BLaER1 (cell line): ENCODE measurements around the gene ZNF283.
A peak's percentile ranks its signal among the peaks of the same experiment; 100 is the strongest.
"Not testable (repeated sequence)": the region's sequence is repeated elsewhere in the genome, so short reads cannot be mapped to it uniquely, and the experiment has no call there.

Source experiments
- H3K27ac ChIP-seq: shearing (Covaris generic); formaldehyde crosslinking; 2 replicates; pipeline ENCODE4 v1.8.1; 2022
- H3K27me3 ChIP-seq: shearing (Covaris generic); formaldehyde crosslinking; 2 replicates; pipeline ENCODE4 v1.8.1; 2022
- H3K36me3 ChIP-seq: shearing (Covaris generic); formaldehyde crosslinking; 2 replicates; pipeline ENCODE4 v1.8.1; 2022
- H3K4me1 ChIP-seq: shearing (Covaris generic); formaldehyde crosslinking; 2 replicates; pipeline ENCODE4 v1.8.1; 2022
- H3K4me2 ChIP-seq: shearing (Covaris generic); formaldehyde crosslinking; 2 replicates; pipeline ENCODE4 v1.8.1; 2022
- H3K4me3 ChIP-seq: shearing (Covaris generic); formaldehyde crosslinking; 2 replicates; pipeline ENCODE4 v1.8.1; 2022
- H3K9ac ChIP-seq: shearing (Covaris generic); formaldehyde crosslinking; 2 replicates; pipeline ENCODE4 v1.8.1; 2022
- H3K9me3 ChIP-seq: shearing (Covaris generic); formaldehyde crosslinking; 2 replicates; pipeline ENCODE4 v1.8.1; 2022
- H4K20me1 ChIP-seq: shearing (Covaris generic); formaldehyde crosslinking; 2 replicates; pipeline ENCODE4 v1.8.1; 2022
- Cebpa-rat ChIP-seq: shearing (Covaris generic); IDR thresholded peaks from 2 replicates; pipeline ENCODE4 v1.8.1; 2022

ZNF283 gene

GRCh38 chr19:43814663-43815352, 12.3 kb upstream of the ZNF283 start:
- Histone ChIP-seq H3K36me3 (no peaks in the 10 kb centered on the region), H3K9ac (no peak overlapping the region), H4K20me1 (no peaks in the 10 kb centered on the region), H3K27me3 (no peaks in the 10 kb centered on the region), H3K4me1 (no peaks in the 10 kb centered on the region), H3K9me3 (no peaks in the 10 kb centered on the region), H3K4me3 (no peak overlapping the region), H3K4me2 (no peak overlapping the region), H3K27ac (no peak overlapping the region)
- TF ChIP-seq Cebpa-rat = no peak

- not testable (repeated sequence) for H3K27ac ChIP-seq, H3K4me2 ChIP-seq, H4K20me1 ChIP-seq, H3K4me3 ChIP-seq, H3K9me3 ChIP-seq, H3K4me1 ChIP-seq, H3K9ac ChIP-seq, H3K36me3 ChIP-seq, H3K27me3 ChIP-seq
Observed at GRCh38 chr19:43817454-43817853, 9.7 kb upstream of the ZNF283 start.

GRCh38 chr19:43818500-43818899, 8.6 kb upstream of the ZNF283 start:
- Histone ChIP-seq H3K4me2 (no peak overlapping the region), H4K20me1 (no peaks in the 10 kb centered on the region), H3K4me1 (no peaks in the 10 kb centered on the region), H3K4me3 (no peak overlapping the region), H3K36me3 (no peaks in the 10 kb centered on the region), H3K9ac (no peak overlapping the region), H3K9me3 (peaks cover 7% of the 10 kb centered on the region), H3K27me3 (no peaks in the 10 kb centered on the region), H3K27ac (no peak overlapping the region)
- TF ChIP-seq Cebpa-rat = no peak

GRCh38 chr19:43820098-43820883, 6.8 kb upstream of the ZNF283 start:
- Histone ChIP-seq H3K4me3 (no peak overlapping the region), H4K20me1 (no peaks in the 10 kb centered on the region), H3K9me3 (peaks cover 7% of the 10 kb centered on the region), H3K27ac (no peak overlapping the region), H3K9ac (no peak overlapping the region), H3K4me2 (no peak overlapping the region), H3K4me1 (no peaks in the 10 kb centered on the region), H3K36me3 (no peaks in the 10 kb centered on the region), H3K27me3 (no peaks in the 10 kb centered on the region)
- no peak for TF ChIP-seq Cebpa-rat

- Histone ChIP-seq H3K4me1 (no peaks in the 10 kb centered on the region), H3K27me3 (no peaks in the 10 kb centered on the region), H3K4me3 (no peak overlapping the region), H3K4me2 (no peak overlapping the region), H3K27ac (no peak overlapping the region), H3K9ac (no peak overlapping the region), H3K9me3 (peaks cover 7% of the 10 kb centered on the region), H3K36me3 (no peaks in the 10 kb centered on the region), H4K20me1 (no peaks in the 10 kb centered on the region)
- no peak for TF ChIP-seq Cebpa-rat
Observed at GRCh38 chr19:43820884-43821215, 6.3 kb upstream of the ZNF283 start.

- not testable (repeated sequence) for H3K36me3 ChIP-seq, H3K4me1 ChIP-seq, H3K9ac ChIP-seq, H3K4me3 ChIP-seq, H3K27ac ChIP-seq, H3K27me3 ChIP-seq, H4K20me1 ChIP-seq, H3K4me2 ChIP-seq
- H3K9me3 ChIP-seq = peaks cover 11% of the 10 kb centered on the region
Observed at GRCh38 chr19:43823856-43824255, 3.3 kb upstream of the ZNF283 start.

- H3K9ac ChIP-seq, H3K4me2 ChIP-seq, H3K4me1 ChIP-seq, H3K4me3 ChIP-seq, H4K20me1 ChIP-seq, H3K27ac ChIP-seq, H3K27me3 ChIP-seq: not testable (repeated sequence)
- Histone ChIP-seq H3K9me3 (peaks cover 12% of the 10 kb centered on the region), H3K36me3 (peaks cover 10% of the 10 kb centered on the region; the same call in 1 of the 2 replicates)
Observed at GRCh38 chr19:43824572-43824971, 2.5 kb upstream of the ZNF283 start.

GRCh38 chr19:43839139-43839538, 12.0 kb downstream of the ZNF283 start:
- Histone ChIP-seq H3K4me1 (no peaks in the 10 kb centered on the region), H3K36me3 (peaks cover 94% of the 10 kb centered on the region), H3K27ac (no peak overlapping the region), H3K4me3 (no peak overlapping the region), H3K4me2 (no peak overlapping the region), H3K9ac (no peak overlapping the region), H4K20me1 (no peaks in the 10 kb centered on the region), H3K27me3 (no peaks in the 10 kb centered on the region), H3K9me3 (peaks cover 93% of the 10 kb centered on the region)
- TF ChIP-seq Cebpa-rat = no peak

- Histone ChIP-seq H3K9me3 (peaks cover 94% of the 10 kb centered on the region), H3K36me3 (peaks cover 89% of the 10 kb centered on the region)
- TF ChIP-seq Cebpa-rat = no peak
Observed at GRCh38 chr19:43842007-43842406, 14.9 kb downstream of the ZNF283 start.

GRCh38 chr19:43847246-43847645, 20.1 kb downstream of the ZNF283 start:
- peaks cover 76% of the 10 kb centered on the region for H3K36me3 ChIP-seq

More at GRCh38 chr19:43842007-43842406, 14.9 kb downstream of the ZNF283 start:
- no peak overlapping the region for H3K27ac ChIP-seq
- no peak overlapping the region for H3K9ac ChIP-seq
- H3K4me3 ChIP-seq = no peak overlapping the region
- no peaks in the 10 kb centered on the region for H4K20me1 ChIP-seq
- H3K4me2 ChIP-seq = no peak overlapping the region
- no peaks in the 10 kb centered on the region for H3K27me3 ChIP-seq
- H3K4me1 ChIP-seq = no peaks in the 10 kb centered on the region

More at GRCh38 chr19:43847246-43847645, 20.1 kb downstream of the ZNF283 start:
- Histone ChIP-seq H3K9ac (no peak overlapping the region), H3K4me2 (no peak overlapping the region), H3K4me3 (peak overlapping the region; percentile 11; the same call in 1 of the 2 replicates), H3K27me3 (no peaks in the 10 kb centered on the region), H3K27ac (no peak overlapping the region), H4K20me1 (no peaks in the 10 kb centered on the region), H3K4me1 (no peaks in the 10 kb centered on the region), H3K9me3 (peaks cover 95% of the 10 kb centered on the region)
- no peak for TF ChIP-seq Cebpa-rat
